HEK293T (cell line): ENCODE results near the gene ERC2.

Experiments used
- CTCF ChIA-PET: fragments of 350-600 bp; formaldehyde crosslinking; extraction: SDS; loops from one replicate; lab custom pipeline; 2021; ENCODE audit warnings: antibody characterized with exemption, inconsistent platforms; lab: Yijun Ruan, JAX
- POLR2A ChIA-PET: fragments of 350-600 bp; formaldehyde crosslinking; extraction: SDS; loops from one replicate; lab custom pipeline; 2020; ENCODE audit warnings: antibody characterized with exemption, inconsistent platforms; lab: Yijun Ruan, JAX
- DNase-seq: peaks from one replicate; pipeline ENCODE4 v3.0.0; 2012; ENCODE audit warnings: mixed read lengths; ENCODE audit errors: extremely low spot score
- BHLHE40 ChIP-seq: fragments of 450-650 bp; IDR thresholded peaks from 2 replicates; pipeline ENCODE4 v1.6.1; 2016; ENCODE audit warnings: mild to moderate bottlenecking, moderate library complexity, borderline replicate concordance
- CTBP1 ChIP-seq: fragments of 450-650 bp; IDR thresholded peaks from 2 replicates; pipeline ENCODE4 v1.6.1; 2016; ENCODE audit warnings: borderline replicate concordance
- ELF4 ChIP-seq: fragments of 450-650 bp; IDR thresholded peaks from 2 replicates; pipeline ENCODE4 v1.6.1; 2017; ENCODE audit warnings: antibody characterized with exemption
- FOXA1 ChIP-seq: fragments of 450-650 bp; IDR thresholded peaks from 2 replicates; pipeline ENCODE4 v1.6.1; 2016; ENCODE audit warnings: mild to moderate bottlenecking
- FOXK2 ChIP-seq: fragments of 450-650 bp; IDR thresholded peaks from 2 replicates; pipeline ENCODE4 v1.6.1; 2016; ENCODE audit warnings: mild to moderate bottlenecking
- FOXM1 ChIP-seq: fragments of 450-650 bp; IDR thresholded peaks from 2 replicates; pipeline ENCODE4 v1.6.1; 2017; ENCODE audit warnings: mild to moderate bottlenecking, borderline replicate concordance
- HDGF ChIP-seq: fragments of 450-650 bp; IDR thresholded peaks from 2 replicates; pipeline ENCODE4 v1.6.1; 2017; ENCODE audit warnings: antibody characterized with exemption, borderline replicate concordance
- L3MBTL2 ChIP-seq: fragments of 450-650 bp; conservative IDR thresholded peaks from 2 replicates; pipeline ENCODE4 v1.6.1; 2016; ENCODE audit warnings: mild to moderate bottlenecking
- LEF1 ChIP-seq: fragments of 450-650 bp; IDR thresholded peaks from 2 replicates; pipeline ENCODE4 v1.6.1; 2017; ENCODE audit warnings: mild to moderate bottlenecking, borderline replicate concordance
- NFRKB ChIP-seq: fragments of 450-650 bp; IDR thresholded peaks from 2 replicates; pipeline ENCODE4 v1.6.1; 2016; ENCODE audit warnings: mild to moderate bottlenecking, moderate library complexity
- SP1 ChIP-seq: fragments of 450-650 bp; IDR thresholded peaks from 2 replicates; pipeline ENCODE4 v1.6.1; 2017
- SUZ12 ChIP-seq: fragments of 450-650 bp; IDR thresholded peaks from 2 replicates; pipeline ENCODE4 v1.6.1; 2016; ENCODE audit warnings: mild to moderate bottlenecking
- TARDBP ChIP-seq: fragments of 450-650 bp; IDR thresholded peaks from 2 replicates; pipeline ENCODE4 v1.6.1; 2016
- ZNF384 ChIP-seq: fragments of 450-650 bp; IDR thresholded peaks from 2 replicates; pipeline ENCODE4 v1.6.1; 2016
- TF ChIP-seq, protein P1 (sequence below): fragments of 450-650 bp; IDR thresholded peaks from 2 replicates; pipeline ENCODE4 v1.6.1; 2016

The ERC2 gene

DNA sequence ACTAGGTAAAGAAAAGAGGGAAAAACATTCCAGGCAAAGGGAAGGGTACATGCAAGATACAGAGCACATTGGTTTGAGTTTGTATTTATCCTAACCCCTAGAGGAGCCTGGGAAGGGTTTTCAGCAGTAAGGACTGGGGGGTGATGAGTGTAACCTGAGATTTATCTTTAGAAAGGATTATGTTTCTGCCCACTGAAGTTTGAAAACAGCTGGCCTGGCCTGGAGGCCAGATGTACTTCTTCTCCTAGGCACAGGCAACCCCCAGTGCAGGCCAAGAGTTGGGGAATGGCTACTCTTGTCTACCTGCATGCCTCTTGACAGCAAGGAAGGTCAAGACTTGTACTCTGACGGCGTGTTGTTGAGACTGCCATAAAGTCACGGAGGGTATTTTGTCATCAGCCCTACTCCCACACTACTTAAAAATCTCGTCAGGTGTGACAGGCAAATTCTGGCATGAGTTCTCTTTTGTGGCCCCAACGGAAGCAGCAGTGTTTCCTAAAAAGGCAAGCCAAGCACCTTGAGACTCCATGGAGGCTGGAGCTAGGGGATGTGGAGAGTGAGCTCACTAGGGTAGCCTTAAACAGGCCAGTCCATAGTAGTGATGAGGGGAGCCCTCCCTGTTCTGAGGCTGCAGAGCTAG lies 739.7 kb downstream of the ERC2 start:
- CTCF ChIA-PET = no interaction called here
- POLR2A ChIA-PET = no interaction called here
- no peak for DNase-seq
- TF ChIP-seq, protein P1, sequence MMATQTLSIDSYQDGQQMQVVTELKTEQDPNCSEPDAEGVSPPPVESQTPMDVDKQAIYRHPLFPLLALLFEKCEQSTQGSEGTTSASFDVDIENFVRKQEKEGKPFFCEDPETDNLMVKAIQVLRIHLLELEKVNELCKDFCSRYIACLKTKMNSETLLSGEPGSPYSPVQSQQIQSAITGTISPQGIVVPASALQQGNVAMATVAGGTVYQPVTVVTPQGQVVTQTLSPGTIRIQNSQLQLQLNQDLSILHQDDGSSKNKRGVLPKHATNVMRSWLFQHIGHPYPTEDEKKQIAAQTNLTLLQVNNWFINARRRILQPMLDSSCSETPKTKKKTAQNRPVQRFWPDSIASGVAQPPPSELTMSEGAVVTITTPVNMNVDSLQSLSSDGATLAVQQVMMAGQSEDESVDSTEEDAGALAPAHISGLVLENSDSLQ = no peak
- no peak for TF ChIP-seq HDGF
- no peak for TF ChIP-seq NFRKB

DNA sequence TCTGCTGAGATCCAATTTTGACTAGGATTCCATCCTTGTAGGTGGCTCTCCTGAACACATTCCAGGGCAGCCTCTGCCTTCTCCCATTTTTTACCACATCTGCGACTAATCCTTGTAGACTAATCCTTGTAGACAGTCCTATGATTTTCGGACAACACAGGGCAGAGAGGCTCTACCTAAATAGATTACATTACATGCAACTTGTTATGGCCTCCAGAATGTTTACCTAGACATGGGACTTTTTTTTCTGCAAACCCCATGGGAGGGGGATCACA lies 741.8 kb downstream of the ERC2 start:
- TF ChIP-seq CTBP1 (no peak), ELF4 (no peak), HDGF (no peak), NFRKB (no peak), LEF1 (no peak), L3MBTL2 (no peak), TARDBP (no peak), BHLHE40 (no peak), SUZ12 (no peak), SP1 (no peak), ZNF384 (no peak)
- DNase-seq = no peak
- ChIA-PET CTCF (no interaction called here), POLR2A (no interaction called here)

DNA sequence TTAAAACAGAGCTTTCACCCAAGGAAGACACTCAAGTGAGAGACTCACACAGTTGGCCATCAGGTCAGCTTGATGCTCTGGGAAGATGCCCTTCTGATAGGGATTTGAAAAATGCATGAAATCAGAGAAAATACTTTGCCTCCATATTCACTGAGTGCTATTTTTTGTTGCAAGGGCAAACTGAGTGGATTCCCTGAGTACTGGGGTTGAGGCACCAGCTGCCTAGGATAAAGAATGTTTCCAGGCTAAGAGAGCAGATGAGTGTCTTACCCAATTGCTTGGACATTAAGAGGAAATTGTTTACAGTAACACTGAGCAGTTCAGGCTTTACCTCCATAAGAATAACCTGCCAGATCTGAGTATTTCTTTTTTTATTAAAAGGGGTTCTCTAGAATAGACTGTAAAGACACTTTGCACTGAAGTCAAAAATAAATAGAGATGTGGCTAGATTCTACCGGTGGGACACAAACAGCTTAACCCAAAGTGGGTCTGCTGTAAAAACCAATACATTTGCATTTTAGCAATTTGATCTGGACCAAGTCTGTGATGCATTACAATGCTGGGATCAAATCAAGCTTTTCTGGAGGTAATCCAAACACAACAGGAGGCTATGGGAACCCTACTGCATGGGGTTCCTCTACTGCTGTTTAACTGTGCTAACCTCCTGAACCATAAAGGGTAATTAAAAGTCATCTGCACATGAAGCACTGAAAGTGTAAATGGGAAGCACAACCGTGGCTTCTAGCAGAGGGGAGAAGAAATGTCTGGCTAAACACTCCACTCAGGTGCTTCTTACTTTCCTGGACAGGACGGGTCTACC lies 742.4 kb downstream of the ERC2 start:
- no peak for DNase-seq
- CTCF ChIA-PET = interaction anchor here (0.6 kb wide), 1 partner anchor 400 kb away, joined by 4 read pairs; no protein-coding TSS in a partner anchor
- POLR2A ChIA-PET = no interaction called here
- no peak for TF ChIP-seq CTBP1

DNA sequence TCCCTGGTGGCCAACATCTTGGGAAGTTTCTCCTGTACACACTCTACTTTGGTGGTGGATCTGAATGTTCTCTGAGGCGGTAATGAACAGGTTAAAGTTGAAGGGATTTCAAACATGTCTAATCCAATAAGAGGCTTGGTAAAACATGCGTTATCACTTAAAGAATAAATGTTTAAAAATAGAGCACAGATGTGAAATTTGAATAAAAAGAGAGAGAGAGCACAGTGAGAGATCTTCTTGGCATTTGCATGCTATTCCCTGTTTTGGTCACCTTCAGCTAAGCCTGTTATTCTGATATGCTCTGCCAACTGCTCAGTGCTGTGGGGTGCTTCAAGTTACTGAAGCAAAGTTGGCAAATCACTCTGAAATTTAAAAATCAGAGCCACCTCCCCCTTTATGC lies 743.4 kb downstream of the ERC2 start:
- ChIA-PET CTCF (no interaction called here), POLR2A (no interaction called here)
- no peak for DNase-seq
- TF ChIP-seq FOXK2 (no peak), ELF4 (no peak), TARDBP (no peak), L3MBTL2 (no peak), CTBP1 (no peak), HDGF (no peak)
- TF ChIP-seq, protein P1 = no peak

DNA sequence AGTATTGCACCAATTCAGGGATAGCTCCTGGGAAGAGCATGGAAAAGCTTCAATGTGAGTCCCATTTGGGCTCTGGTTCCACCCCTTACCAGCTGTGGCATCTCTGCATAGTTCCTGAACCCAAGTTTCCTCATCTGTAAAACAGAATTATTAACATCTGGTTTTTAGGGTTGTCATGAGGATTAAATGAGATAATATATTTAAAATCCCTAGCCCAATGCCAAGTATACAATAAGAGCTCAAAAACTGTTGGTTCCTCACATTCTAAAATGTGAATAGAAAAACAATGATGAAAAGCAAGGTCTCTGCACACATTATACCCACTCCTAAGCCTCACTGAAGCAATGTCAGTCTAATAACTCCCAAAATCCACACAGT lies 743.9 kb downstream of the ERC2 start:
- DNase-seq = no peak
- TF ChIP-seq ELF4 (no peak), LEF1 (no peak), NFRKB (no peak), SP1 (no peak), FOXM1 (no peak), TARDBP (no peak)
- CTCF ChIA-PET = no interaction called here
- POLR2A ChIA-PET = no interaction called here

DNA sequence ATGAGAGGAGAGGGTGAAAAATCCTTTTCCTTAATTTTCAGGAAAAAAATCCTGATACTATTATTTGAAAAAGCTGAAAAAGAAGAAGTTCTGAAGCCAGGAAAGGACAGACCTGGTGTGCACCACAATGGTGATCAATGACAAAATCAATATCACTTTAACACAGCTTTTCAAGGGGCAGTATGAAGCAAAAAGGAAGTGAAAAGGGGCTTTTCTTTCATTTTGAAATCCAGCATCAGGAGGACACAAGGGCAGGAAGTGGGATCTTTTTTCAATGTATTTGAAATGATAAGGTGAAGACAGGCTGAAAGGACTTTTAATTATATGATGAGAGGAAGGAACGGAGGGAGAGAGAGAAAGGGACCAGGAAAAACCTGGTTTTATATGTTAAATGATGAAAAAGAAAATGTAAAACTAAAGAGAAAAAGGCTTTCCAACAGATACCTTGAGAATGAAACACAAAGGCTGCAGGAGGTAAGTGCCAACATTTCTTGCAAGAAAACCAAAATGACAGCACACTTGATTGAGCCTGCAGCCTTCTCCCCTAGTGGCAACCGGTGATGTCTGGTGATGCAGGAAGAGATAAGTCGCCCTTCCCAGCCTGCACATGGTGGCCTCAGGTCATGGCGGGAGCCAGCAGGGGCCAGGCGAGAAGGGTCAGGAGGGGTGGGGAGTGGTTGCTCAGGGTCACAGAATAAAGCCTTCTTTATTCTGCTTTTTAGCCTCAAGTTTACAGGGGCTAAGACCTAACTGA lies 744.4 kb downstream of the ERC2 start:
- TF ChIP-seq BHLHE40 = no peak
- no peak for TF ChIP-seq SUZ12
- no peak for TF ChIP-seq ZNF384
- TF ChIP-seq LEF1 = no peak
- TF ChIP-seq HDGF = no peak
- TF ChIP-seq TARDBP = no peak
- TF ChIP-seq FOXM1 = no peak
- no peak for TF ChIP-seq NFRKB
- TF ChIP-seq FOXA1 = no peak
- no peak for TF ChIP-seq SP1
- TF ChIP-seq, protein P1 = no peak
- no peak for TF ChIP-seq ELF4
- no peak for TF ChIP-seq L3MBTL2
- POLR2A ChIA-PET = no interaction called here

More for the DNA sequence above, 744.4 kb downstream of the ERC2 start:
- no peak for DNase-seq
- CTCF ChIA-PET = no interaction called here
